Nephron progenitor cell (in vitro differentiated cells): ENCODE measurements around the gene MPV17L2.

ENCODE experiments used
- DNase-seq: peaks from one replicate; pipeline ENCODE4 v3.0.0; 2021
- H3K27ac Mint-ChIP-seq: 2 replicates; pipeline ENCODE4 v1.8.0; 2021; ENCODE audit warnings: mild to moderate bottlenecking, moderate library complexity, mixed read lengths
- H3K27me3 Mint-ChIP-seq: 2 replicates; pipeline ENCODE4 v1.8.0; 2021; ENCODE audit warnings: mild to moderate bottlenecking, low read depth, mixed read lengths; ENCODE audit not compliant: poor library complexity
- H3K36me3 Mint-ChIP-seq: 2 replicates; pipeline ENCODE4 v1.8.0; 2021; ENCODE audit warnings: low read depth, mixed read lengths
- H3K4me1 Mint-ChIP-seq: 2 replicates; pipeline ENCODE4 v1.8.0; 2021; ENCODE audit warnings: mixed read lengths
- H3K4me3 Mint-ChIP-seq: 2 replicates; pipeline ENCODE4 v1.8.0; 2021; ENCODE audit warnings: mild to moderate bottlenecking, moderate library complexity, mixed read lengths
- H3K9me3 Mint-ChIP-seq: 2 replicates; pipeline ENCODE4 v1.8.0; 2021; ENCODE audit warnings: mild to moderate bottlenecking, moderate library complexity, mixed read lengths
- TF ChIP-seq, protein P1 (sequence below): fragments of 200-600 bp; sonication (generic); IDR thresholded peaks from 2 replicates; pipeline ENCODE4 v1.5.0; 2021; ENCODE audit warnings: antibody characterized with exemption

Gene MPV17L2

DNA sequence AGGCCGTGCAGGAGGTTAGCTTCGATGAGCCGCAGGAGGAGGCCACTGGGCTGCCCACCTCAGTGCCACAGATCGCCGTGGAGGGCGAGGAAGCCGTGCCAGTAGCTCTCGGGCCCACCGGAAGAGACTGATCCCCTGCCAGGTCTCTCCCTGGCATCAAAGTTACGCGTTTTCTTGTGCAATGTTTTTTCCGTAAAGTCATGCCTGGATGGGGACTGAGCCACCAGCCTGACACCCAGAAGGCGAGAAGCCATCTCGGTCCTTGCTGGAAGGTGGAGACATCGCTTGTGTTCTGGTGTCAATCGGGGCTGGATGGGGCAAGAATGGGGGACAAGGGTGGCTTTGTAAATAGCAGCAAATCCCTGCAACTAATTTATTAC lies 43.4 kb upstream of the MPV17L2 start:
- H3K27ac Mint-ChIP-seq: no peak overlapping the region
- peaks cover 21% of the 10 kb centered on the region for H3K4me1 Mint-ChIP-seq
- H3K9me3 Mint-ChIP-seq: no peaks in the 10 kb centered on the region
- H3K36me3 Mint-ChIP-seq: peaks cover 21% of the 10 kb centered on the region
- DNase-seq: no peak
- TF ChIP-seq, protein P1, sequence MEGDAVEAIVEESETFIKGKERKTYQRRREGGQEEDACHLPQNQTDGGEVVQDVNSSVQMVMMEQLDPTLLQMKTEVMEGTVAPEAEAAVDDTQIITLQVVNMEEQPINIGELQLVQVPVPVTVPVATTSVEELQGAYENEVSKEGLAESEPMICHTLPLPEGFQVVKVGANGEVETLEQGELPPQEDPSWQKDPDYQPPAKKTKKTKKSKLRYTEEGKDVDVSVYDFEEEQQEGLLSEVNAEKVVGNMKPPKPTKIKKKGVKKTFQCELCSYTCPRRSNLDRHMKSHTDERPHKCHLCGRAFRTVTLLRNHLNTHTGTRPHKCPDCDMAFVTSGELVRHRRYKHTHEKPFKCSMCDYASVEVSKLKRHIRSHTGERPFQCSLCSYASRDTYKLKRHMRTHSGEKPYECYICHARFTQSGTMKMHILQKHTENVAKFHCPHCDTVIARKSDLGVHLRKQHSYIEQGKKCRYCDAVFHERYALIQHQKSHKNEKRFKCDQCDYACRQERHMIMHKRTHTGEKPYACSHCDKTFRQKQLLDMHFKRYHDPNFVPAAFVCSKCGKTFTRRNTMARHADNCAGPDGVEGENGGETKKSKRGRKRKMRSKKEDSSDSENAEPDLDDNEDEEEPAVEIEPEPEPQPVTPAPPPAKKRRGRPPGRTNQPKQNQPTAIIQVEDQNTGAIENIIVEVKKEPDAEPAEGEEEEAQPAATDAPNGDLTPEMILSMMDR: no peak
- no peak overlapping the region for H3K4me3 Mint-ChIP-seq
- H3K27me3 Mint-ChIP-seq: peaks cover 3% of the 10 kb centered on the region

DNA sequence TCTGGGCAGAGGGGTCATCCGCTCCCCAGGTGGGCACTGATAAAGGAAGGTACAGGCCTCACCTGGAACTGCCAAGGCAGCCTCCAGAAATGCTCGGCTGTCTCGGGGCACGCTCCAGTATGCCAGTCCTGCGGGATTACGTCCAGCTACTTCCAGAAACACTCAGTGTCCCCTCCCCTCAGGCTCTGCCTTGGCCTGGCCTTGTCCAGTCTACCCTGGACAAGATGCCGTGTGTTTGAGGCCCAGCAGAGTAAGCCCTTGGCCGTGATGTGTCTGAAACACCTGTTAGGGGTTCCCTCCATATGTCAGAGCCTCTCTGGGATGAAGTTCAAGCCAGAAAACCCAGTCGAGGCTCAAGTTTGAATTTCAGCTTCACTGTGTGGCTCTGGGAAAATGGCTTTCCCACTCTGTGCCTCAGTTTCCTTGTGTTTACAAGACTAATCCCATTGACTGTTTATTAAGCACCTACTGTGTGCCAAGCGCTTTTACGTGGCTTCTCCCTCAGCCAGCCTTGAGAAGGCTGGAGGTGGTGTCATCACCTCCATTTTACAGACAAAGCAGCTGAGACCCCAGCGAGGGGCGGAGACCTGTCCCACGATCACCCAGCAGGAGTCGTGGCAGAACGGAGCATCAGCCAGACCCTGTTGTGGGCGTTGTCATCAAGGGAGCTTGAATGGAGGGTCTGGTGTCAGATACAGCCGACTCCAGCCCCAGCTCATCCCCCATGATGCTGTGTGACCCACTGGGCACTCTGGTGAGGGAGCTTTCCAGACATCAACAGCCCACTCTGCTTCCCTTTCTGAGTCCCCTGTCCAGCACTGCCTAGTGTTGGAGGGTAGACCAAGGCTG lies 42.0 kb upstream of the MPV17L2 start:
- Mint-ChIP-seq H3K4me1 (peaks cover 22% of the 10 kb centered on the region), H3K36me3 (peaks cover 17% of the 10 kb centered on the region), H3K4me3 (peak overlapping the region; percentile 81), H3K27ac (no peak overlapping the region), H3K27me3 (peaks cover 3% of the 10 kb centered on the region), H3K9me3 (no peaks in the 10 kb centered on the region)
- TF ChIP-seq, protein P1: no peak
- DNase-seq: no peak

DNA sequence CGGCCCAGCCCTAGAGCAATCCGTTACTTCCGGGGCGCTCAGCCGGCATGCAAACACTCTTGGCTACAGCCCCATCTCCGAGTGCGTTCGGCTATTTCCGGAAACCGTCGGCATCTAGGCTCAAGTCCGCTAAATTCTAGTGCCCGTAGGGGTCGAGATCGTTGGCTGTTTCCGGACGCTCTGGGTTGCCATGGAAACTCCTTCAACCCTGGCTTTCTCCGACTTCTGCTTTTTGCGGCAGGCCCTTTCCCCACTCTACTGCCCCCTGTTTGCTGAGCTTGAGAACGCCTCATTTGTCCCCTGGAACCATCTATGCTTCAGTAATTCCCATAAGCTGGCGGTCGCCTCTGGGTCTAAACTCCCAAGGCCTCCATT lies 40.6 kb upstream of the MPV17L2 start:
- Mint-ChIP-seq H3K9me3 (no peaks in the 10 kb centered on the region), H3K27ac (peak overlapping the region; percentile 99)

DNA sequence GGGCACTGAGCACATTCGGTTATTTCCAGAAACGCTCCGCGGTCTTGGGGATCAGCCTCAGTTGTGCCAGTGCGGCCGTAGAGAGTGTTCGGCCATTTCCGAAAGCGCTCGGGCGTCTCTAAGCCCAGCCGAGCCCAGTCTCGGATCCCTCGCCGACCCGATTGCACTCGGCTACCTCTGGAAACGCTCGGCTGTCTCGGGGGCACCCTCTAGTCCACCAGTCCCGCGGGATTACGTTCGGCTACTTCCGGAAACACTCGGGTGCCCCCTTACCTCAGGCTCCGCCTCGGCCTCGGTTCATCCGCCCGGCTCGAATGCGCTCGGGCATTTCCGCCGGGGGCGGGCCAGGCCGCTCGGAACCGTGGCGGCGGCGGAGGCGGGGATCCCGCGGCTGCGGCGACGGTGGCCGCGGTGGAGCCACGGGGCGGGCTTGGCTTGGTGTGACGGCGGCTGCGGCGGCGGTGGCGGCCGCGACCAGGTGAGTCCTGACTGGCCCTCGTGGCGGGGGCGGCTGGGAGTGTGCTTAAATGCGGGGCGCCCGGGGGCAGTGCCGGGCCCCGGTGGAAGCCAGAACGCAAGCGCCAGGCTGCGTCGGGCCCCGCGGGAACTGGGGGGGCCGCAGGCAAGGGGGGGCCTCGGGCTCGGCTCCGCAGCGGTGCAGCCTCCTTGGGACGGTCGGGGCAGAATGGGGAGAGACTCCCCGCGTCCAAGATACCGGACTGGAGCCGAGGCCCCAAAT lies 40.0 kb upstream of the MPV17L2 start, which contains the start of gene PIK3R2:
Gene PIK3R2 (plus strand): TSS at position 347 of the 739 bp plus-strand sequence. CDS start 2,717 bp downstream, outside the sequence.
- Mint-ChIP-seq H3K4me3 (peak within 1 kb of the TSS; percentile 92), H3K27me3 (no peaks in the 10 kb centered on the region), H3K4me1 (peaks cover 37% of the 10 kb centered on the region)

More for the DNA sequence above, 40.6 kb upstream of the MPV17L2 start:
- Mint-ChIP-seq H3K36me3 (peaks cover 14% of the 10 kb centered on the region), H3K27me3 (no peaks in the 10 kb centered on the region), H3K4me1 (peaks cover 32% of the 10 kb centered on the region), H3K4me3 (peak overlapping the region; percentile 81)
- TF ChIP-seq, protein P1: peak; percentile 65
- peak; percentile 99 for DNase-seq

DNA sequence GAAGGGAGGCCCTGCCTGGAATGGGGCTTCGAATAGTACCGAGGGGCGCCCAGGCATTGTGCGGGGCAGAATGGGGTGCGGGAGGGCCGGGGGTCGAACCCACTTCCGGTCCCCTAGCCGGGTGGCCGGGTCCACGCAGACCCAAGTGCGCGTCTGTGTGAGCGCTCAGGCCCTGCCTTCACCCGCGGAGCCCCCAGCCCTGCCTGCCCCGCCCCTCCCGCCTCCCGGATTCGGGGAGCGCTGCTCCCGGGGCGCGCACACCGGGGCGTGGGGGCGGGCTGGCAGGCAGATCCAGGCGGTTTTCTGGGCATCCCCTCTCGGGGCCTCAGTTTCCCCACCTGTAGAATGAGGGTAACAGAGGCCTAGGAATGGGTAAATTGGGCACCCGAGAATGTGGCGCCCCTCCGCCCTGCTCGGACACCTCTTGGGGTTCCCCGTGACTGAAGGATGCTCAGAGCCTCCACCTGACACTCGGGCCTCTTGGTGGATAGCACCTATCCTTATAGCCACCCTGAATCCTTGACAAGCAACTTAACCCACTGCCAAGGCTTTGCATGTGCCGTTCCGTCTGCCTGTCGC lies 39.4 kb upstream of the MPV17L2 start:
- H3K4me3 Mint-ChIP-seq: peak overlapping the region; percentile 92
- peak overlapping the region; percentile 83 for H3K27ac Mint-ChIP-seq
- no peaks in the 10 kb centered on the region for H3K27me3 Mint-ChIP-seq
- H3K9me3 Mint-ChIP-seq: no peaks in the 10 kb centered on the region
- TF ChIP-seq, protein P1: no peak
- peaks cover 5% of the 10 kb centered on the region for H3K36me3 Mint-ChIP-seq
- H3K4me1 Mint-ChIP-seq: peaks cover 40% of the 10 kb centered on the region
- peak; percentile 49 for DNase-seq

More for the DNA sequence above, 40.0 kb upstream of the MPV17L2 start, which contains the start of gene PIK3R2:
- Mint-ChIP-seq H3K9me3 (no peaks in the 10 kb centered on the region), H3K36me3 (peaks cover 10% of the 10 kb centered on the region), H3K27ac (peak within 1 kb of the TSS; percentile 99)
- TF ChIP-seq, protein P1: no peak
- peak; percentile 100 for DNase-seq
